Lower leg skin (tissue), 4 donors: Measurements from ENCODE around the gene GUCY1B1. TPM values are rescaled to one million over a fixed set of nuclear protein-coding genes. Genes with fewer than 3 reads are reported as not detected.

ENCODE experiments used
- DNase-seq, 2 donors: peaks; one replicate each; pipeline ENCODE4 v3.0.0-alpha.2; 2019; ENCODE audit warnings: low spot score in 2 of 2
- H3K4me3 ChIP-seq: fragments of 200-600 bp; sonication (generic); 2 replicates; pipeline ENCODE4 v1.5.1; 2017; ENCODE audit warnings: mild to moderate bottlenecking, low read depth; ENCODE audit not compliant: poor library complexity, severe bottlenecking
- CTCF ChIP-seq, 3 donors: fragments of 450-650 bp; IDR thresholded peaks; one replicate each; pipeline ENCODE4 v1.5.1; 2016; ENCODE audit warnings: antibody characterized with exemption in 3 of 3, mild to moderate bottlenecking in 3 of 3, moderate library complexity in 2 of 3
- POLR2A ChIP-seq, 2 donors: fragments of 450-650 bp; IDR thresholded peaks; one replicate each; pipeline ENCODE4 v1.6.1; 2016 to 2017; ENCODE audit warnings: antibody characterized with exemption in 2 of 2, mild to moderate bottlenecking in 1 of 2, moderate library complexity in 1 of 2
- WGBS, 2 donors: methylation state at CpG; one replicate each; pipeline ENCODE4 v1.1.5; 2018; 5-methylcytosine and 5-hydroxymethylcytosine counted together
- intact Hi-C: fragments of 100-400 bp; cut with DNase I; formaldehyde crosslinking; loops from one replicate; pipeline ENCODE4 v1.15.0; 2023; ENCODE audit warnings: low total_unique reads
- total RNA-seq, 4 donors: library from RNA; depleted of rRNA; stranded (reverse); fragments of >200 nt; gene quantifications; one replicate each; pipeline ENCODE4 v1.1.0, GENCODE V29; 2016

Gene GUCY1B1
- total RNA-seq = 1 to 10 TPM; 1.1 to 6.1 (median 4.9) TPM

GRCh38 chr4:155758481-155759371 lies at the start of gene GUCY1B1:
Gene GUCY1B1, plus strand, starts transcription at chr4:155759021. Its CDS starts 120 bp downstream, at chr4:155759141.
- WGBS, 2 donors = 13 to 14% methylated on average over 37 to 42 of the region's 51 CpGs
- no peak for TF ChIP-seq POLR2A (IDR thresholded peaks at IDR 0.05)
- TF ChIP-seq CTCF (IDR thresholded peaks at IDR 0.05) = no peak
- peak within 1 kb of the TSS; percentile 33 for H3K4me3 ChIP-seq
- intact Hi-C loops = no loop called here
- peak; percentile 84 to 97 for DNase-seq

DNA sequence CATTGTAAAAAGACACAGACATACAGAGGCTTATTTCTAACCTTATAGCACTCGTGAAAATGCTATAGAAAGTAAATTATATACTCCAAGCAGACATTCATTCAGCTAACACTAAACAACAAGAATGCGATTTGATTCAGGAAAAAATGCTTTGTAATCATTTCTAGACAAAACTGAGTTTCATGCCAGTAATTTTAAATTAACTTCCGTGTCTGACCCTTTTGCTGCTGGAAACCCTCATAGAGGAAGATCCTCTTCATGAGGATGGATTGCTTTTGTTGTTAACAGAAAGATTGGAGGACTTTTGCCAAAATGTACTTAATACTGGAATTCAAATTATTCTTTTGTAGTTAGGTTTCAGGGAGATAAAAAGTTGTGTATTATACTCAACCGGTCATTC lies 48.9 kb upstream of the GUCY1B1 start:
- H3K4me3 ChIP-seq = no peak overlapping the region
- WGBS, 2 donors = 71 to 75% methylated on average over 4 of the region's 4 CpGs
- no peak for DNase-seq
- TF ChIP-seq POLR2A (IDR thresholded peaks at IDR 0.05) (no peak), CTCF (IDR thresholded peaks at IDR 0.05) (no peak)
- intact Hi-C loops = no loop called here

DNA sequence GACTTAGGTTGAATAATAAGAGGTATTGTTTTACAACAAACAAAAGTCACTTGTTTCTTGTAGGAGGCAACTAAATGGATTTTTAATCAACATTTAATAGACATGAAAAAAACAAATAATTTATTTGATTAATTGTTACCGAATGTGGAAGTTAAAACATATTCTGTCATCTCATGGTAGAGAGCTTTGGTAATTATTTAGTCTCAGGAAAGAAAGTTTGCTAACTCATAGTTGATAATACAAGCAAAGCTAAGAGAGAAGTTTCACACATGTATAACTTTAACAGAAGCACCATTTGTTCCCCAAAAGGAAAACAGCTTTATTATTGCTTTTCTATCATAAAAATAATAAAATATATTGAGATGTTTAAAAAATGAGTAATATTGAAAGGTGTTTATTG lies 47.3 kb upstream of the GUCY1B1 start:
- no peak for TF ChIP-seq POLR2A (IDR thresholded peaks at IDR 0.05)
- TF ChIP-seq CTCF (IDR thresholded peaks at IDR 0.05) = no peak
- intact Hi-C loops = no loop called here
- no peak for DNase-seq
- 50 to 72% methylated on average over 1 of the region's 1 CpG for WGBS, 2 donors
- no peak overlapping the region for H3K4me3 ChIP-seq

DNA sequence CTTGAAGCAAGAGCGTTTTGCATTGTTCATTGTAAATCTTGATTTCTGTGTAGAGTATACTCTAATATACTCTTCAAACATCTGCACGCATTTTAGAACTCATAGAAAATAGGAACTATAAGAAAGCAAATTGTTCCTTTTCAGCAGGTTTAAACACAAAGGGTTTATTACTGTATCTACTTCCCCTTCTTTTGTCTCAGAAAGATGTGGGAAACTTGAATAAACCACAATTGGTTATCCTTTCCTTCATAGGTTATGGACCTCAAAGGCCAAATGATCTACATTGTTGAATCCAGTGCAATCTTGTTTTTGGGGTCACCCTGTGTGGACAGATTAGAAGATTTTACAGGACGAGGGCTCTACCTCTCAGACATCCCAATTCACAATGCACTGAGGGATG lies 46.0 kb upstream of the GUCY1B1 start:
- intact Hi-C loops = no loop called here
- 82 to 89% methylated on average over 3 of the region's 3 CpGs for WGBS, 2 donors
- TF ChIP-seq POLR2A (IDR thresholded peaks at IDR 0.05) (no peak), CTCF (IDR thresholded peaks at IDR 0.05) (no peak)

GRCh38 chr4:155713911-155714310 lies 44.9 kb upstream of the GUCY1B1 start:
- no peak for DNase-seq
- H3K4me3 ChIP-seq = no peak overlapping the region
- intact Hi-C loops = no loop called here
- WGBS, 2 donors = 70 to 76% methylated on average over 1 of the region's 1 CpG
- TF ChIP-seq CTCF (IDR thresholded peaks at IDR 0.05) = no peak
- TF ChIP-seq POLR2A (IDR thresholded peaks at IDR 0.05) = no peak

More for the DNA sequence above, 46.0 kb upstream of the GUCY1B1 start:
- no peak for DNase-seq
- H3K4me3 ChIP-seq = no peak overlapping the region
